Measurements from ENCODE around the gene MIS12. TPM values are rescaled to one million over a fixed set of nuclear protein-coding genes. Genes with fewer than 3 reads are reported as not detected.
A peak's percentile ranks its signal among the peaks of the same experiment; 100 is the strongest.

MIS12 gene
- total RNA-seq, 8 experiments from 2014 or later: 19.6 to 25.5 (median 21.1) TPM

DNA sequence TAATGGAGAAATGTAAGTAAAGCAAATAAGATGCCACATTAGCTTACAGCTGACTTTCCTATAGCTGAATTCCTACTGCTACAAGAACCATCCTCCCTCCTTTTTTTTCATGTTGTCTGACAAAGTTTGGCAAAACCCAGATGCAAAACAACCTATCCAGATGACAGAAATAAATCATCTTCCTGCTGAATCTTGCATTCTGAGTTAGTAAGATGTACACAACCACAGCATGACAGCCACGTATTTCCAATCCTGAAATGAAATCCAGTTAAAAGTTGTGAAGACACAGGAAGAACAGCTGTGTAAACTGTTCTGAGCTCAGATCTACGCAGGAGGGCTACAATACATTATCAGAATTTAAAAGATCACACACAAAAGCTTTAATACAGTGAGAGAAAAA is 12.5 kb upstream of the MIS12 start:
- no peak overlapping the region for H3K27ac ChIP-seq
- no peaks in the 10 kb centered on the region for H3K4me1 ChIP-seq (replicated peaks in 1 of 2)
- no peak for ATAC-seq (replicated peaks in 6 of 8)
- 60 to 100% (median 100%) methylated on average over 1 to 2 of the region's 2 CpGs; no CpG with 5 or more reads in 2 of the 10 experiments for WGBS, 10 experiments
- no peak overlapping the region for H3K4me3 ChIP-seq
- in situ Hi-C loops (cut with MboI; ENCODE audit: low pct_unique_long_range_greater_than_20kb in 2 of 9, low sequenced_read_pairs in 9 of 9, unreplicated experiment in 9 of 9): no loop called here

DNA sequence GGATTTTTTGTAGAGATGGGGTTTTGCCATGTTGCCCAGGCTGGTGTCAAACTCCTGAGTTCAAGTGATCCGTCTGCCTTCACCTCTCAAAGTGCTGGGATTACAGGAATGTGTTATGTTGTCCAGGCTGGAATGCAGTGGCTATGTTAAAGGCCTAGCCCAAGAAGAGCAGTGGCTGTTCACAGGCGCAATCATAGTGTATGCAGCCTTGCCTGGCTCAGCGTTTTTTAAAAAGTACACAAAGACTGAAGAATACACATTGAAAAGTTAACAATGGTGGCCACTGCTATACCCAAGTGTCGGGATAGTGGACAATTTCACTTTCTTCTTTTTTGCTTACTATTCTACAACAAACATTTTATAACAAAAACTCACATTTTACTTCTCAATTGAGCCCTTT is 7.4 kb upstream of the MIS12 start:
- H3K27ac ChIP-seq: no peak overlapping the region
- no peak overlapping the region for H3K4me3 ChIP-seq
- ATAC-seq (replicated peaks in 6 of 8): peak in 3 of 8 experiments; percentile 50 to 92 (median 53)
- in situ Hi-C loops (cut with MboI; ENCODE audit: low pct_unique_long_range_greater_than_20kb in 2 of 9, low sequenced_read_pairs in 9 of 9, unreplicated experiment in 9 of 9): no loop called here
- no peaks in the 10 kb centered on the region for H3K4me1 ChIP-seq (replicated peaks in 1 of 2)
- 80 to 100% (median 100%) methylated on average over 1 to 3 of the region's 4 CpGs for WGBS, 10 experiments

DNA sequence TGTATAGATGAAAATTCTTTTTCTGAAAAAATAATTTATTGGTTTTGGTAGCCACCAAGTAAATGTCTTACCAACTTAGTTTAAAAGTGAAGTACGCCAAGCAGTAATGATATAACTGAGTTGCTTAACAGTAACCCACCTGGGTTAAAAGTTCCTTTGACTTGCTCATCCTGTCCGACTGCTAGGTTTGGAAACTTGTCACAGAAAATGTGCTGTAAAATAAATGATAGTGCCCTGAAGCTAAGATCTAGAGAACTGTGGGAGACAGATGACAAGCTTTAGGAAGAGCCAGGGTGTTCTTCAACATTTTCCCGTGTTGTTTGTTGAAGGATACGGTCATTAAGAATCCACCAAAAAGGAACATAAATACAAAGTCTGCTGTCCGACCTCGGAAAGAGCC is 5.4 kb upstream of the MIS12 start:
- Histone ChIP-seq H3K4me3 (no peak overlapping the region), H3K27ac (no peak overlapping the region), H3K4me1 (replicated peaks in 1 of 2) (peaks cover 5 to 9% of the 10 kb centered on the region in 2 donors)
- in situ Hi-C loops (cut with MboI; ENCODE audit: low pct_unique_long_range_greater_than_20kb in 2 of 9, low sequenced_read_pairs in 9 of 9, unreplicated experiment in 9 of 9): no loop called here
- ATAC-seq (replicated peaks in 6 of 8): no peak
- WGBS, 10 experiments: 88 to 100% (median 98%) methylated on average over 2 to 6 of the region's 6 CpGs

DNA sequence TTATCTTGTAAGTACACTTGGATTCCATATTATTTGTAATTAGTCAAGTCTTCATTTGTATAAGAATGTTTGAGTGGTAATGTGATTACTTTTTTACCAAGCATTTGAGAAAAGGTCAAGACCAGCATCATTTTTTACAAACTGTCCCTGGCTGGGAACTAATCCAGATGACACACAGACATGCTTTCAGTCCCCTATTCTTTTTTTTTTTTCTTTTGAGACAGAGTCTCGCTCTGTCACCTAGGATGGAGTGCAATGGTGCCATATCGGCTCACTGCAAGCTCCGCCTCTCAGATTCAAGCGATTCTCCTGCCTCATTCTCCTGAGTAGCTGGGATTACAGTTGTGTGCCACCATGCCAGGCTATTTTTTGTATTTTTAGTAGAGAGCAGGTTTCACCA is 4.9 kb upstream of the MIS12 start:
- 77 to 100% (median 99%) methylated on average over 1 to 4 of the region's 4 CpGs; no CpG with 5 or more reads in 2 of the 10 experiments for WGBS, 10 experiments
- no peak for ATAC-seq (replicated peaks in 6 of 8)
- H3K4me1 ChIP-seq (replicated peaks in 1 of 2): peaks cover 5 to 9% of the 10 kb centered on the region in 2 donors
- no peak overlapping the region for H3K4me3 ChIP-seq
- in situ Hi-C loops (cut with MboI; ENCODE audit: low pct_unique_long_range_greater_than_20kb in 2 of 9, low sequenced_read_pairs in 9 of 9, unreplicated experiment in 9 of 9): no loop called here
- no peak overlapping the region for H3K27ac ChIP-seq

DNA sequence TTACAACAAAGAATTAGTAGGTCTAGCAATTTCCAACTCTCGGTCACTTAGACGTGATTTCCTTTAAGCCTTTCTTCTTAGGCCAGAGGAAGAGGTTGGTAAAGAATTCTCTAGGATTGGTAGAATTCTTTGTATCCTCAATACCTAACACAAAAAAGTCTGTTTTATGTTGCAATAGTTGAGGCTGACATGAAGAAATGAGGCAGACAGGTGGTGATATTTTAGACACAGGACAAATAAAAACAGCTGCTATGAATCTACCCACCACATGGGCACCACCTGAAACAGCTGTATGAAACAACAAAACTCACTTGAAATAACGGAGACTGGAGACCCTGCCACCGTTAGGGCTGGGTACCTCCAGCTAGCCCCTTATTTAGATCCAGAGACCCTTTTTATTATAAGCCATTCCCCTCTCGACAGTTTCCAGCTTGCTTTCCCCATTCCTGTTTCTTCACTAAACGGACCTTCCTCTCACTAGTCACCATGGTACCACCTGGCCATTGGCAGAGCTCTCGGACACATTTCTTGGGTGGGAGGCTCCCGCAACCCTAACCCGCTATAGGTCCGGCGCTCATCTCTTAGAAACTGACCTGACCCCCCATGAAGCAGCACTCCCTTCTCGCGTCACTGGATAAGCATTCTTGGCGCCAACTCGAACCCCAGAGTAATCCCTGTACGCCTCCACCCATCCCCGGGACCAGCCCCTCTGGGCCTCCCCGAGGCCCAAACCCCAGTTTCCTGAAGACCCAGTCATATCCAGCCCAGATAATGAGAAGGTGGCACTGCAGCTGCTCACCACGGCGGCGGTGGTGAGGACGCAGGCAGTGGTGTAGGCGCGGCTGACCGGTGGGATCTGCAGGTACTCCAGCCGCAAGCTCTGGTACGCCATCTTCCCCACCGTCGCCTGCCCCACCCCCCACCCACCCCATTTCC is 828 bp upstream of the MIS12 start, which contains the start of gene DERL2:
DERL2 (minus strand) TSS at position 909 of the 936 bp plus-strand sequence; CDS start at position 892, 17 bp downstream.
- H3K4me1 ChIP-seq (replicated peaks in 1 of 2): peaks cover 8 to 17% of the 10 kb centered on the region in 2 donors
- peak within 1 kb of the TSS; percentile 96 to 99 for H3K27ac ChIP-seq
- peak within 1 kb of the TSS; percentile 64 to 96 (median 86) for H3K4me3 ChIP-seq
- in situ Hi-C loops (cut with MboI; ENCODE audit: low pct_unique_long_range_greater_than_20kb in 2 of 9, low sequenced_read_pairs in 9 of 9, unreplicated experiment in 9 of 9): no loop called here
- ATAC-seq (replicated peaks in 6 of 8): peak; percentile 5 to 41 (median 14)
- WGBS, 10 experiments: 0 to 100% (median 15%) methylated on average over 1 to 14 of the region's 29 CpGs

DNA sequence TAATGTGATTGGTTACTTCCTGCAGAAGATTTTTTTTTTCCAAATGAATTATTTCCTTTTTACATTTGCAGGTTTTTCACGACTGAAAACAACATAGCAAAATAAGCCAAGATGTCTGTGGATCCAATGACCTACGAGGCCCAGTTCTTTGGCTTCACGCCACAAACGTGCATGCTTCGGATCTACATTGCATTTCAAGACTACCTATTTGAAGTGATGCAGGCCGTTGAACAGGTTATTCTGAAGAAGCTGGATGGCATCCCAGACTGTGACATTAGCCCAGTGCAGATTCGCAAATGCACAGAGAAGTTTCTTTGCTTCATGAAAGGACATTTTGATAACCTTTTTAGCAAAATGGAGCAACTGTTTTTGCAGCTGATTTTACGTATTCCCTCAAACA is 2.4 kb downstream of the MIS12 start:
- peaks cover 8 to 17% of the 10 kb centered on the region in 2 donors for H3K4me1 ChIP-seq (replicated peaks in 1 of 2)
- no peak overlapping the region for H3K27ac ChIP-seq
- in situ Hi-C loops (cut with MboI; ENCODE audit: low pct_unique_long_range_greater_than_20kb in 2 of 9, low sequenced_read_pairs in 9 of 9, unreplicated experiment in 9 of 9): no loop called here
- no peak overlapping the region for H3K4me3 ChIP-seq
- no peak for ATAC-seq (replicated peaks in 6 of 8)
- 67 to 100% (median 92%) methylated on average over 1 to 8 of the region's 8 CpGs for WGBS, 10 experiments

DNA sequence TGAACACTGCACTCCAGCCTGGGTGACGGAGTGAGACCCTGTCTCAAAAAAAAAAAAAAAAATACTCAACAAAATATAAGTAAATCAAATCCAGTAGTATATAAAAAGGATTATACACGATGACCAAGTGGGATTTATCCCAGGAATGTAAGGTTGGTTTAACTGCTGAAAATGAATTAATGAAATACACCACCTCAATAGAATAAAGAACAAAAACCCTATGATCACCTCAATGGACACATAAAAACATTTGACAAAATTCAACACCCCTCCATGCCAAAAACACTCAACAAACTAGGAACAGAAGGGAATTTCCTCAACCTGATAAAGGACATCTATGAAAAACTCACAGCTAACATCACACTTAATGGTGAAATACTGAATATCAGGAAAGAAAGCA is 6.6 kb downstream of the MIS12 start:
- H3K27ac ChIP-seq: no peak overlapping the region
- in situ Hi-C loops (cut with MboI; ENCODE audit: low pct_unique_long_range_greater_than_20kb in 2 of 9, low sequenced_read_pairs in 9 of 9, unreplicated experiment in 9 of 9): no loop called here

DNA sequence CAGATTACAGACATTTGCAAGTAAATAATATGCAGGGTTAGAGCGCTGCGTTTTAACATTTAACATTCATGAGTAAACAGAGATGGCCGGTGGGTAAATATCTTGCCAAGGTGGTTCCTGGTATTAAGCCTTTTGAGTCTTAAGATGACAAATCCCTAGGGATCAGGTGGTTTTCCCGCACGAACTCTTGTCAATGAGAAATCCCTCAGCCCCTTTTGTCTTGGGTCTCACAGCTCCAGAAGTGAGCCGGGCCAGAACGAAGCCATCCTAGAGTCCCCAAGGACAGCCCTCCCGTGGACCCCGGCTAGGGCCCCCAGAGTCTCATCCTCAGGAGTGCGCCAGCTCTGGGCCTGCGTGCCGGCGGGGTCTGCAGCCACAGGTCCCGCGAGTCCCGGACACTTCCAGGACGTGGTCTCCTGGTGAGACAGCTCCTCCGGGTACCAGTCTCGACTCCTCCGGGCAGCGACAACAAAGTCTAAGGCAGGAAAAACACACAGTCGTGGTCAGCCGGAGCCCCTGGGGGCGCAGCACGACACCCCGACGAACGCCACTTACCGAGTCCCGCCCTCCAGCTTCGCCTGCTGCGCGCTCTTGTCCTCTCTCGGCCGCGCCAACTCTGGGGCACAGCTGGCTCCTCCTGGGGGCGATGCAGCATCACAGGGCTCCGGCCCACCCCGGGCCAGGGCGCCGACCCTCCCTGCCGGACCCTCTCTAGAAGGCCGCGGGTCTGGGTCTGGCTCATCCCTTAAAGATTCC is 13.3 kb downstream of the MIS12 start:
- in situ Hi-C loops (cut with MboI; ENCODE audit: low pct_unique_long_range_greater_than_20kb in 2 of 9, low sequenced_read_pairs in 9 of 9, unreplicated experiment in 9 of 9): no loop called here
- peak overlapping the region; percentile 74 to 84 for H3K27ac ChIP-seq
- 0 to 80% (median 35%) methylated on average over 1 to 16 of the region's 44 CpGs; no CpG with 5 or more reads in 2 of the 10 experiments for WGBS, 10 experiments
- H3K4me3 ChIP-seq: peak overlapping the region; percentile 63 to 79 (median 72)
- peak in 6 of 8 experiments; percentile 7 to 35 (median 27) for ATAC-seq (replicated peaks in 6 of 8)
- peaks cover 7 to 14% of the 10 kb centered on the region in 2 donors for H3K4me1 ChIP-seq (replicated peaks in 1 of 2)

More for the DNA sequence above, 6.6 kb downstream of the MIS12 start:
- 38 to 100% (median 89%) methylated on average over 1 to 2 of the region's 2 CpGs for WGBS, 10 experiments
- Histone ChIP-seq H3K4me1 (replicated peaks in 1 of 2) (peaks cover 0 to under 1% of the 10 kb centered on the region in 2 donors), H3K4me3 (no peak overlapping the region)
- ATAC-seq (replicated peaks in 6 of 8): no peak

DNA sequence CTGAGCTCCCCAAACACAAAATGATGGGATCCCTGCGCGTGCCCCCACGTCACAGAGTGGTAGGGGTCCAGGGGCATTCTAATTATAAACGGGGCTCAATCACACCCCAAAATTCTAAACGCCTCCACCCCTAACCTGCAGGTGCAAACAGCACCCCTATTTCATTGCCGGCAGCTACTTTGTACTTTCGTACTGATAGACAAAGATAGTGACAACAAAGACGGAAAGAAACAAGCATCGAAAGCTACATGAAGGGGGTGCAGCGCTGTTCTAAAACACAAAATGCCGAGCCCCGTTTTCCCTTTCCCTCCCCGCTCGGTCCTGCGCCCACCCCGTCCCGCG is 13.9 kb downstream of the MIS12 start:
- Histone ChIP-seq H3K27ac (peak overlapping the region; percentile 74 to 84), H3K4me1 (replicated peaks in 1 of 2) (peaks cover 7 to 14% of the 10 kb centered on the region in 2 donors), H3K4me3 (peak overlapping the region; percentile 63 to 79 (median 72))
- in situ Hi-C loops (cut with MboI; ENCODE audit: low pct_unique_long_range_greater_than_20kb in 2 of 9, low sequenced_read_pairs in 9 of 9, unreplicated experiment in 9 of 9): no loop called here
- 0% methylated on average over 1 to 10 of the region's 18 CpGs; no CpG with 5 or more reads in 7 of the 10 experiments for WGBS, 10 experiments
- no peak for ATAC-seq (replicated peaks in 6 of 8)

DNA sequence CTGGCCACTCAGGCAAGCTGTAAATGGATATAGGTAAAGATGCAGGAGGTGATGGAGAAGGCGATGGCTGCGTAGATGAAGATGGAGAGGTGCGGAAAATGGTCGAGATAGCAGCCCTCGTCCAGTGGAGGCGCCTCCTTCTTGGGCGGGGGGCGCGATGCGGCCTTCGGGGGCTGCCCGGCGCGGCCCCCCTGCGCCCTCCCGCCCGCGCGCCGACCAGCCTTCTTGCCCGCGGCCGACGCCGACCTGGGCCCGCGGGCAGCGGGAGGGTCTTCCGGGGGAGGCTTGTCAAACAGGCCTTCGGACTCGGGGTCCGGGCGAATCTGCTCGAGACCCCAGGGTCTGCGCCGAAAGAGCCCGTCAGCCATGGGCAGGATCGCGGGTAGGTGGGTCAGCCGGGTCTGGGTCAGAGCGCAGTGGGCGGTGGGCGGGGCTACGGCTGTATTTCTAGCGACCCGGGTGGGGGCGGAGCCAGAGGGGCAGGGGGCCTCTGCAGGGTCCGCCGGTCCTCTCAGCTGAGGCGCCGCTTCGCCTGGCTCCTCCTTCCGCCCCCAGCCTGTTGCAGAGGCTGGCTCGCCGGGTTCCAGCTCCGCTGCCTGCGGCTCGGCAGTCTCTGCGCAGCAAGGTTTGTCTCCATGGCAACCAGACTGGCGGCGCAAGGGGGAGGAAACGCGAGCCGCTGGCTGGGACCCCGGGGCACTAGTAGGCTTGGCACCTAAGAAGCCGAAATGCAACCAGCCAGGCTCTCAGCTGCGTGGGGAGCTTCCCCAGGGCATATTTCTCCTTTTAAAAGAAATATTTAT is 14.4 kb downstream of the MIS12 start:
- H3K4me3 ChIP-seq: peak overlapping the region; percentile 63 to 79 (median 72)
- in situ Hi-C loops (cut with MboI; ENCODE audit: low pct_unique_long_range_greater_than_20kb in 2 of 9, low sequenced_read_pairs in 9 of 9, unreplicated experiment in 9 of 9): no loop called here
- H3K27ac ChIP-seq: peak overlapping the region; percentile 74 to 84
- 0 to 3% (median 1%) methylated on average over 1 to 9 of the region's 67 CpGs; no CpG with 5 or more reads in 6 of the 10 experiments for WGBS, 10 experiments
- ATAC-seq (replicated peaks in 6 of 8): peak; percentile 93 to 99 (median 96)
- peaks cover 7 to 14% of the 10 kb centered on the region in 2 donors for H3K4me1 ChIP-seq (replicated peaks in 1 of 2)

DNA sequence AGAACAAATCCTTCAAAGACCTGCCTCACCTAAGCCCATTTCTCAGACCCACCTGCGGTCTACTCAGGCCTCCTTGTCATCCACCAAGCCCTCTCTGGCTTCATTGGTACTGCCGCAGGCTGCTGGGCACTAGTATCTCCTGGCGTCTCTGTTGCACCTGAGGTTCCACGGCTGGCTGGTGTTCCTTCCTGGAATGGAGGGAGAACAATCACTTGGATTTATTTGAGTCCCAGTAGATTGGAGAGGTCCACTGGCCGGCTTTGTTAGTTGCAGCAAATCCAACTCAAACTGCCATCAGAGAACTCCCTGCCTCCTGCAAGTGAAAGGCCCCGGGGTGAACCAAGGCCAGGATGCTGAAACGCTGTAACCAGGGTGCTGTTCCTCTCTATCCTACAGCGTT is 15.3 kb downstream of the MIS12 start:
- Histone ChIP-seq H3K27ac (no peak overlapping the region), H3K4me1 (replicated peaks in 1 of 2) (peaks cover 7 to 14% of the 10 kb centered on the region in 2 donors), H3K4me3 (no peak overlapping the region)
- in situ Hi-C loops (cut with MboI; ENCODE audit: low pct_unique_long_range_greater_than_20kb in 2 of 9, low sequenced_read_pairs in 9 of 9, unreplicated experiment in 9 of 9): no loop called here
- no peak for ATAC-seq (replicated peaks in 6 of 8)
- 51 to 100% (median 78%) methylated on average over 1 to 7 of the region's 8 CpGs; no CpG with 5 or more reads in 1 of the 10 experiments for WGBS, 10 experiments

DNA sequence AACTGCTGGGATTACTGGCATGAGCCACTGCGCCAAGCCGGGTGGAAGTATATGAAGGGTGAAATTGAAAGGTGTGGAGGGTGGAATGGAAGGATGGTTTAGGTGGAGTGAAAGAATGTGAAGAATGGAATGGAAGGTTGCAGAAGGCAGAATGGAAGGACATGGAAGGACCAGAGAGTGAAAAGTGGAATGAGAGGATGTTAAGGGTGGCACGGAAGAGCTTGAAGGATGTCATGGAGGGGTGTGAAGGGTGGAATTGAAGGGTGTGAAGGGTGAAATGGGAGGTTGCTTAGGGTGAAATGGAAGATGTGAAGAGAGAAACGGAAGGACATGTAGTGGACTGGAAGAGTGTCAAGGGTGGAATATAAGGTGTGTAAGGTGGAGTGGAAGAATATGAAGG is 16.2 kb downstream of the MIS12 start:
- whole genome bisulfite sequencing, 10 experiments: 79 to 100% (median 93%) methylated on average over 2 to 4 of the region's 4 CpGs
- Histone ChIP-seq H3K27ac (no peak overlapping the region), H3K4me1 (replicated peaks in 1 of 2) (peaks cover 7 to 14% of the 10 kb centered on the region in 2 donors), H3K4me3 (no peak overlapping the region)
- ATAC-seq (replicated peaks in 6 of 8): no peak
- in situ Hi-C loops (cut with MboI; ENCODE audit: low pct_unique_long_range_greater_than_20kb in 2 of 9, low sequenced_read_pairs in 9 of 9, unreplicated experiment in 9 of 9): no loop called here
